Neural cell (in vitro differentiated cells): ENCODE measurements around the gene ATRAID. TPM values are rescaled to one million over a fixed set of nuclear protein-coding genes. Genes with fewer than 3 reads are reported as not detected.

Experiments used
- H2AFZ ChIP-seq: fragments of 200-600, 300-800 bp; sonication (generic), shearing (Covaris generic); 2 replicates; pipeline ENCODE4 v1.6.0; 2014; ENCODE audit warnings: low read depth, mild to moderate bottlenecking, antibody characterized with exemption, low read length, moderate library complexity
- H3F3A ChIP-seq: fragments of 200-600 bp; shearing (Covaris generic); 2 replicates; pipeline ENCODE4 v1.6.1; 2016; ENCODE audit warnings: mild to moderate bottlenecking, moderate library complexity, mixed read lengths, antibody characterized with exemption, low read length; ENCODE audit not compliant: insufficient read depth, poor library complexity, severe bottlenecking
- H3K27ac ChIP-seq: fragments of 200-600, 300-800 bp; sonication (generic), shearing (Covaris generic); 2 replicates; pipeline ENCODE4 v1.5.1; 2014; ENCODE audit warnings: mild to moderate bottlenecking, low read length, moderate library complexity
- H3K27me3 ChIP-seq: fragments of 300-800, 200-600 bp; sonication (generic), shearing (Covaris generic); 2 replicates; pipeline ENCODE4 v1.6.0; 2014; ENCODE audit warnings: mild to moderate bottlenecking, low read depth, low read length, moderate library complexity; ENCODE audit not compliant: insufficient read depth
- H3K36me3 ChIP-seq: fragments of 300-800, 200-600 bp; sonication (generic), shearing (Covaris generic); 2 replicates; pipeline ENCODE4 v1.5.1; 2014; ENCODE audit warnings: mild to moderate bottlenecking, antibody characterized with exemption, low read length, moderate library complexity; ENCODE audit not compliant: insufficient read depth
- H3K4me2 ChIP-seq: fragments of 300-800, 200-600 bp; sonication (generic), shearing (Covaris generic); 2 replicates; pipeline ENCODE4 v1.6.0; 2014; ENCODE audit warnings: mild to moderate bottlenecking, low read length
- H3K4me3 ChIP-seq: fragments of 300-800, 200-600 bp; sonication (generic), shearing (Covaris generic); 2 replicates; pipeline ENCODE4 v1.5.1; 2014; ENCODE audit warnings: mild to moderate bottlenecking, low read length, moderate library complexity
- H3K79me2 ChIP-seq: fragments of 200-600 bp; shearing (Covaris generic); replicated peaks from 2 replicates; pipeline ENCODE4 v1.6.0; 2014; ENCODE audit warnings: mild to moderate bottlenecking, low read length, moderate library complexity; ENCODE audit not compliant: insufficient read depth
- H3K9ac ChIP-seq: fragments of 300-800, 200-600 bp; sonication (generic), shearing (Covaris generic); 2 replicates; pipeline ENCODE4 v1.6.1; 2016; ENCODE audit warnings: mild to moderate bottlenecking, low read length, mixed read lengths
- H3K9me2 ChIP-seq: fragments of 200-600 bp; shearing (Covaris generic); 2 replicates; pipeline ENCODE4 v1.6.1; 2016; ENCODE audit warnings: mild to moderate bottlenecking, low read length, mixed read lengths; ENCODE audit not compliant: insufficient read depth
- H3K9me3 ChIP-seq: fragments of 200-600, 300-800 bp; sonication (generic), shearing (Covaris generic); 2 replicates; pipeline ENCODE4 v1.6.1; 2016; ENCODE audit warnings: mild to moderate bottlenecking, mixed run types, low read length, moderate library complexity, mixed read lengths
- H4K20me1 ChIP-seq: fragments of 200-600 bp; shearing (Covaris generic); 2 replicates; pipeline ENCODE4 v1.6.1; 2016; ENCODE audit warnings: mild to moderate bottlenecking, mixed run types; ENCODE audit not compliant: insufficient read depth
- CTCF ChIP-seq: fragments of 450-650 bp; IDR thresholded peaks from 2 replicates; pipeline ENCODE4 v1.5.1; 2014; ENCODE audit warnings: antibody characterized with exemption, mild to moderate bottlenecking, moderate library complexity; ENCODE audit not compliant: poor library complexity, severe bottlenecking
- EP300 ChIP-seq: fragments of 450-650 bp; conservative IDR thresholded peaks from 2 replicates; pipeline ENCODE4 v1.6.1; 2014; ENCODE audit warnings: antibody characterized with exemption, mild to moderate bottlenecking, moderate library complexity; ENCODE audit not compliant: poor library complexity, severe bottlenecking
- EZH2 ChIP-seq: fragments of 200-600, 300-800 bp; shearing (Covaris generic), sonication (generic); IDR thresholded peaks from 2 replicates; pipeline ENCODE4 v1.6.1; 2014; ENCODE audit warnings: antibody characterized with exemption, low read length, borderline replicate concordance, mild to moderate bottlenecking; ENCODE audit not compliant: insufficient read depth, poor library complexity, severe bottlenecking
- MXI1 ChIP-seq: fragments of 450-650 bp; conservative IDR thresholded peaks from 2 replicates; pipeline ENCODE4 v1.6.1; 2014; ENCODE audit warnings: antibody characterized with exemption, mild to moderate bottlenecking; ENCODE audit not compliant: poor library complexity, severe bottlenecking
- POLR2AphosphoS5 ChIP-seq: IDR thresholded peaks from 2 replicates; pipeline ENCODE4 v1.6.1; 2012
- RAD21 ChIP-seq: fragments of 450-650 bp; conservative IDR thresholded peaks from 2 replicates; pipeline ENCODE4 v1.6.1; 2014; ENCODE audit warnings: antibody characterized with exemption, mild to moderate bottlenecking, moderate library complexity
- SMC3 ChIP-seq: fragments of 450-650 bp; conservative IDR thresholded peaks from 2 replicates; pipeline ENCODE4 v1.6.1; 2014; ENCODE audit warnings: antibody characterized with exemption, mild to moderate bottlenecking, moderate library complexity; ENCODE audit not compliant: poor library complexity
- TAF1 ChIP-seq: IDR thresholded peaks from 2 replicates; pipeline ENCODE4 v1.6.1; 2012; ENCODE audit warnings: low read depth
- polyA plus RNA-seq: library from polyadenylated mRNA; depleted of rRNA; stranded (reverse); fragments of >200 nt; gene quantifications from 2 replicates; pipeline ENCODE4 v1.2.3, GENCODE V29; 2014
- TF ChIP-seq, protein P1 (sequence below): IDR thresholded peaks from 2 replicates; pipeline ENCODE4 v1.6.1; 2012; ENCODE audit warnings: borderline replicate concordance

ATRAID gene
- polyA plus RNA-seq, 1 donor from 2014 or later = 94.3 TPM

- no peaks in the 10 kb centered on the region for H3K79me2 ChIP-seq
- H3K9ac ChIP-seq = no peak overlapping the region
- no peak overlapping the region for H3K4me2 ChIP-seq
- no peak overlapping the region for H2AFZ ChIP-seq
- TF ChIP-seq EZH2 (no peak), CTCF (peak; percentile 38), MXI1 (no peak)
- TF ChIP-seq, protein P1, sequence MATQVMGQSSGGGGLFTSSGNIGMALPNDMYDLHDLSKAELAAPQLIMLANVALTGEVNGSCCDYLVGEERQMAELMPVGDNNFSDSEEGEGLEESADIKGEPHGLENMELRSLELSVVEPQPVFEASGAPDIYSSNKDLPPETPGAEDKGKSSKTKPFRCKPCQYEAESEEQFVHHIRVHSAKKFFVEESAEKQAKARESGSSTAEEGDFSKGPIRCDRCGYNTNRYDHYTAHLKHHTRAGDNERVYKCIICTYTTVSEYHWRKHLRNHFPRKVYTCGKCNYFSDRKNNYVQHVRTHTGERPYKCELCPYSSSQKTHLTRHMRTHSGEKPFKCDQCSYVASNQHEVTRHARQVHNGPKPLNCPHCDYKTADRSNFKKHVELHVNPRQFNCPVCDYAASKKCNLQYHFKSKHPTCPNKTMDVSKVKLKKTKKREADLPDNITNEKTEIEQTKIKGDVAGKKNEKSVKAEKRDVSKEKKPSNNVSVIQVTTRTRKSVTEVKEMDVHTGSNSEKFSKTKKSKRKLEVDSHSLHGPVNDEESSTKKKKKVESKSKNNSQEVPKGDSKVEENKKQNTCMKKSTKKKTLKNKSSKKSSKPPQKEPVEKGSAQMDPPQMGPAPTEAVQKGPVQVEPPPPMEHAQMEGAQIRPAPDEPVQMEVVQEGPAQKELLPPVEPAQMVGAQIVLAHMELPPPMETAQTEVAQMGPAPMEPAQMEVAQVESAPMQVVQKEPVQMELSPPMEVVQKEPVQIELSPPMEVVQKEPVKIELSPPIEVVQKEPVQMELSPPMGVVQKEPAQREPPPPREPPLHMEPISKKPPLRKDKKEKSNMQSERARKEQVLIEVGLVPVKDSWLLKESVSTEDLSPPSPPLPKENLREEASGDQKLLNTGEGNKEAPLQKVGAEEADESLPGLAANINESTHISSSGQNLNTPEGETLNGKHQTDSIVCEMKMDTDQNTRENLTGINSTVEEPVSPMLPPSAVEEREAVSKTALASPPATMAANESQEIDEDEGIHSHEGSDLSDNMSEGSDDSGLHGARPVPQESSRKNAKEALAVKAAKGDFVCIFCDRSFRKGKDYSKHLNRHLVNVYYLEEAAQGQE = no peak
- no peaks in the 10 kb centered on the region for H3K36me3 ChIP-seq
- no peaks in the 10 kb centered on the region for H4K20me1 ChIP-seq
- no peak overlapping the region for H3K27ac ChIP-seq
- H3K27me3 ChIP-seq = peaks cover 5% of the 10 kb centered on the region
- no peak overlapping the region for H3K4me3 ChIP-seq
- no peaks in the 10 kb centered on the region for H3K9me2 ChIP-seq
- no peaks in the 10 kb centered on the region for H3K9me3 ChIP-seq
- no peaks in the 10 kb centered on the region for H3F3A ChIP-seq
Measured at GRCh38 chr2:27249891-27250651, 38.2 kb downstream of the ATRAID start.

- Histone ChIP-seq H3K4me3 (no peak overlapping the region), H4K20me1 (no peaks in the 10 kb centered on the region), H3K36me3 (no peaks in the 10 kb centered on the region), H3K9me2 (no peaks in the 10 kb centered on the region), H3K4me2 (no peak overlapping the region), H3K9me3 (no peaks in the 10 kb centered on the region), H3K79me2 (no peaks in the 10 kb centered on the region), H3K27ac (no peak overlapping the region), H3K27me3 (peaks cover 5% of the 10 kb centered on the region), H3K9ac (no peak overlapping the region), H3F3A (no peaks in the 10 kb centered on the region), H2AFZ (no peak overlapping the region)
- TF ChIP-seq TAF1 (no peak), MXI1 (no peak), SMC3 (no peak), POLR2AphosphoS5 (no peak), CTCF (no peak), RAD21 (no peak), EP300 (no peak), EZH2 (no peak)
- TF ChIP-seq, protein P1 = no peak
Measured at GRCh38 chr2:27250652-27251379, 39.0 kb downstream of the ATRAID start.
